Breast epithelium (tissue), 3 donors: ENCODE results near the gene SACM1L.

Experiments used
- POLR2A ChIP-seq: fragments of 450-650 bp; IDR thresholded peaks from one replicate; pipeline ENCODE4 v1.6.1; 2016; ENCODE audit warnings: antibody characterized with exemption, mild to moderate bottlenecking, moderate library complexity
- TF ChIP-seq, protein P1 (sequence below), 3 donors: fragments of 450-650 bp; IDR thresholded peaks; one replicate each; pipeline ENCODE4 v1.5.1; 2016 to 2017; ENCODE audit warnings: antibody characterized with exemption in 3 of 3, mild to moderate bottlenecking in 3 of 3, moderate library complexity in 3 of 3

DNA sequence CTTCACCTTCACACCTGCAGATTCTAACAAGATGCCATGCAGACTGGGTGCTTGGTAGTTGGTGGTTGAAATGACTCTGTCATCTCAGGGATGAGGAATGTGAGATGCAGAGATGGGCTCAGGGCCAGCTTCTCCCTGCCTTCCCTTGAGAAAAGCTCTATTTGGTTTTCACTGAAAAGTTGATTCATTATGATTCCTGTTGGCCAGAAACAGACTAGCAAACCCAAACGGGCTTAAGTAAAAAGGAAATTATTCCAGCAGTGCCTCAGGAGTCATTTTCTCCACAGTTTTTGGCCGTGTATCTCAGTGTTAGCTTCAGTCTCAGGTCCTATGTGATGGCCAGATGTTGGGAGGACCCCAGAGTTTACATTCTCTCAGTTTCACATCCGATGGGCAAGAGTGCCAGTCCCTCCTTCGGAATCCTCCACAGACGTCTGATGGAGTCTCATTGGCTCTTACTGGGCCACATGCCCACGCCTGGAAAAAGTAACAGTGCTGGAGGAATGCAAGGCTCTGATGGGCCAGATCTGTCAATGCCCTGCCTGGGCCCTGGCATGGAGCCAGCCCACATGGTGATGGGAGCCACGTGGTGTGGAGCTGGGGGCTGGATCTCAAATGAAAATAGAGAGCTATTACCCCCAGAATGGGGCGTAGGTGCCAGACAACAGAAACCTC lies 22.3 kb upstream of the SACM1L start:
- TF ChIP-seq, protein P1, sequence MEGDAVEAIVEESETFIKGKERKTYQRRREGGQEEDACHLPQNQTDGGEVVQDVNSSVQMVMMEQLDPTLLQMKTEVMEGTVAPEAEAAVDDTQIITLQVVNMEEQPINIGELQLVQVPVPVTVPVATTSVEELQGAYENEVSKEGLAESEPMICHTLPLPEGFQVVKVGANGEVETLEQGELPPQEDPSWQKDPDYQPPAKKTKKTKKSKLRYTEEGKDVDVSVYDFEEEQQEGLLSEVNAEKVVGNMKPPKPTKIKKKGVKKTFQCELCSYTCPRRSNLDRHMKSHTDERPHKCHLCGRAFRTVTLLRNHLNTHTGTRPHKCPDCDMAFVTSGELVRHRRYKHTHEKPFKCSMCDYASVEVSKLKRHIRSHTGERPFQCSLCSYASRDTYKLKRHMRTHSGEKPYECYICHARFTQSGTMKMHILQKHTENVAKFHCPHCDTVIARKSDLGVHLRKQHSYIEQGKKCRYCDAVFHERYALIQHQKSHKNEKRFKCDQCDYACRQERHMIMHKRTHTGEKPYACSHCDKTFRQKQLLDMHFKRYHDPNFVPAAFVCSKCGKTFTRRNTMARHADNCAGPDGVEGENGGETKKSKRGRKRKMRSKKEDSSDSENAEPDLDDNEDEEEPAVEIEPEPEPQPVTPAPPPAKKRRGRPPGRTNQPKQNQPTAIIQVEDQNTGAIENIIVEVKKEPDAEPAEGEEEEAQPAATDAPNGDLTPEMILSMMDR (IDR thresholded peaks at IDR 0.05) = no peak
- TF ChIP-seq POLR2A = no peak
